Right lobe of liver (tissue), 6 donors: ENCODE data around the gene SPAG6. TPM values are rescaled to one million over a fixed set of nuclear protein-coding genes. Genes with fewer than 3 reads are reported as not detected.

Experiments used
- ATAC-seq, 4 donors: fragments of 200-7000 bp; cut with Tn5 transposase; one replicate each; pipeline ENCODE4 v1.9.1; 2020; ENCODE audit warnings: mild to moderate bottlenecking in 4 of 4, moderate library complexity in 4 of 4
- DNase-seq, 3 donors: peaks; one replicate each; pipeline ENCODE4 v3.0.0-alpha.2; 2020
- H3K27ac ChIP-seq, 3 donors: fragments of 200-600 bp; one replicate each; pipeline ENCODE4 v1.8.0; 2022
- H3K27me3 ChIP-seq, 2 donors: fragments of 200-600 bp; one replicate each; pipeline ENCODE4 v1.8.0; 2022
- H3K36me3 ChIP-seq, 4 donors: fragments of 200-600 bp; sonication (generic) in 1 of 4; one replicate each; pipeline versions ENCODE4 v1.5.1 to v1.8.0; 2017 to 2022; ENCODE audit warnings: control low read depth in 1 of 4
- H3K4me1 ChIP-seq, 4 donors: fragments of 200-600 bp; sonication (generic) in 1 of 4; one replicate each; pipeline versions ENCODE4 v1.5.1 to v1.8.0; 2017 to 2022; ENCODE audit warnings: control low read depth in 1 of 4
- H3K4me3 ChIP-seq, 3 donors: fragments of 200-600 bp; one replicate each; pipeline ENCODE4 v1.8.0; 2022
- H3K9me3 ChIP-seq, 4 donors: fragments of 200-600 bp; sonication (generic) in 1 of 4; one replicate each; pipeline versions ENCODE4 v1.5.1 to v1.8.0; 2017 to 2022; ENCODE audit warnings: control low read depth in 1 of 4
- POLR2A ChIP-seq: fragments of 450-650 bp; IDR thresholded peaks from one replicate; pipeline ENCODE4 v1.6.1; 2017; ENCODE audit warnings: antibody characterized with exemption, mild to moderate bottlenecking
- WGBS: methylation state at CpG from one replicate; pipeline ENCODE4 v1.1.6; 2018; ENCODE audit warnings: low coverage, low lambda C conversion rate; ENCODE audit not compliant: insufficient coverage; ENCODE audit errors: missing lambda C conversion rate; 5-methylcytosine and 5-hydroxymethylcytosine counted together
- intact Hi-C, 2 donors: fragments of 100-400 bp; cut with DNase I; formaldehyde crosslinking; loops; one replicate each; pipeline versions ENCODE4 v1.11.2 to v1.14.1; 2022
- total RNA-seq, 6 experiments: library from RNA; depleted of rRNA in 2 of 6; stranded (reverse); fragments of >200 nt in 2 of 6; fragmentation: NEBNext Ultra II Directional in 3 of 6; extraction: Animal tissue kit (Norgen Biotek cat#: 25700) in 3 of 6; gene quantifications; one replicate each; pipeline versions ENCODE4 v1.1.0 to v1.2.4, GENCODE V29; 2016 to 2023
- TF ChIP-seq, protein P1 (sequence below), 4 donors: fragments of 200-600 bp in 3 of 4; fragments of 450-650 bp in 1 of 4; IDR thresholded peaks; one replicate each; pipeline versions ENCODE4 v1.5.1 to v1.8.0; 2016 to 2022; ENCODE audit warnings: antibody characterized with exemption in 4 of 4, mild to moderate bottlenecking in 2 of 4
- donor health status: DM: no; HTN: yes; CAD: no.
- donor health status: DM: no; HTN: no; CAD: no.
- donor health status: DM: no; HTN: no; CAD: no.
- donor health status: DM: no; HTN: yes; CAD: no.
- donor health status: DM: no; HTN: yes; CAD: no.

The SPAG6 gene
- total RNA-seq, 6 experiments from 2014 or later: not detected

DNA sequence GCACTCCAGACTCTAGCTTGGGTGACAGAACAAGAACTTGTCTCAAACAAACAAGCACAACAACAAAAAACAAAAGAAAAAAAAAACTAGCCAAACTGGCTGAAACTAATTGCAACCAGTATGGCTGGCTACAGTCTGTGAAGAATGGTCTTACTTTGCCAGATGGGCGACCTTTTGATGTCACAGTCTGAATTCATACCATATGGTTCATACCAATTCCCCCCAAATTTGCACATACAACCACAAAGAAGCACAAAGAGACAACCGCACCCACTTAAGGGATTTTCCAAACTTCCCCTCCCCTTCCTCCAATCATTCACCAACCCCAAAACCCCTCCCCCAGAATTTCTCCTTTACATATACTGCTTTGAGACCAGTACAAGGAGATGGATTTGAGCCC is 114.2 kb downstream of the SPAG6 start:
- H3K4me3 ChIP-seq: no peak overlapping the region
- no peaks in the 10 kb centered on the region for H3K36me3 ChIP-seq
- no peak for ATAC-seq
- intact Hi-C loops: no loop called here
- DNase-seq: no peak
- H3K4me1 ChIP-seq: no peaks in the 10 kb centered on the region
- 88% methylated on average over 2 of the region's 2 CpGs for WGBS
- TF ChIP-seq POLR2A: no peak
- TF ChIP-seq, protein P1, sequence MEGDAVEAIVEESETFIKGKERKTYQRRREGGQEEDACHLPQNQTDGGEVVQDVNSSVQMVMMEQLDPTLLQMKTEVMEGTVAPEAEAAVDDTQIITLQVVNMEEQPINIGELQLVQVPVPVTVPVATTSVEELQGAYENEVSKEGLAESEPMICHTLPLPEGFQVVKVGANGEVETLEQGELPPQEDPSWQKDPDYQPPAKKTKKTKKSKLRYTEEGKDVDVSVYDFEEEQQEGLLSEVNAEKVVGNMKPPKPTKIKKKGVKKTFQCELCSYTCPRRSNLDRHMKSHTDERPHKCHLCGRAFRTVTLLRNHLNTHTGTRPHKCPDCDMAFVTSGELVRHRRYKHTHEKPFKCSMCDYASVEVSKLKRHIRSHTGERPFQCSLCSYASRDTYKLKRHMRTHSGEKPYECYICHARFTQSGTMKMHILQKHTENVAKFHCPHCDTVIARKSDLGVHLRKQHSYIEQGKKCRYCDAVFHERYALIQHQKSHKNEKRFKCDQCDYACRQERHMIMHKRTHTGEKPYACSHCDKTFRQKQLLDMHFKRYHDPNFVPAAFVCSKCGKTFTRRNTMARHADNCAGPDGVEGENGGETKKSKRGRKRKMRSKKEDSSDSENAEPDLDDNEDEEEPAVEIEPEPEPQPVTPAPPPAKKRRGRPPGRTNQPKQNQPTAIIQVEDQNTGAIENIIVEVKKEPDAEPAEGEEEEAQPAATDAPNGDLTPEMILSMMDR (IDR thresholded peaks at IDR 0.05): no peak
- no peaks in the 10 kb centered on the region for H3K9me3 ChIP-seq
- no peak overlapping the region for H3K27ac ChIP-seq
- H3K27me3 ChIP-seq: no peaks in the 10 kb centered on the region

DNA sequence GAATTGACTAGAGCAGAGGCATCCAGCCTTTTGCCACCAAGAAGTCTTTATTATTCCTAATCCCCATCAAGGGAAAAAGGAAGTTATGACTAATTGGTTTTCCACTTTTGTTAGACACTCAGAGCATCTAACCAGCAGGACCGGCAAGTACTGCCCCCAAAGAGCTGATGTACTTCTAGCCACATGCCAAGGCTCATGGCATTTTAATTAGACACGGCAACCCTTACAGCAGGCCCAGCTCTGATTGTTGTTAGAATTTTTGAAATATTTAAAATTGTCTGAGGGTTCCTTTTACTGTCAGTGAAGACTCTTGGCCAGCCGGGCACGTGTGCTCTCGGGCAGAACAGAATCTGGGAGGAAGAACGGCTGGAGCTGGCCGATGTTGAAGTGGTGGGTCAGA is 114.8 kb downstream of the SPAG6 start:
- WGBS: 93% methylated on average over 7 of the region's 7 CpGs
- Histone ChIP-seq H3K4me3 (no peak overlapping the region), H3K36me3 (no peaks in the 10 kb centered on the region), H3K27me3 (no peaks in the 10 kb centered on the region), H3K4me1 (no peaks in the 10 kb centered on the region), H3K27ac (no peak overlapping the region), H3K9me3 (no peaks in the 10 kb centered on the region)
- no peak for TF ChIP-seq POLR2A
- TF ChIP-seq, protein P1 (IDR thresholded peaks at IDR 0.05): no peak
- no peak for DNase-seq
- no peak for ATAC-seq
- intact Hi-C loops: no loop called here

DNA sequence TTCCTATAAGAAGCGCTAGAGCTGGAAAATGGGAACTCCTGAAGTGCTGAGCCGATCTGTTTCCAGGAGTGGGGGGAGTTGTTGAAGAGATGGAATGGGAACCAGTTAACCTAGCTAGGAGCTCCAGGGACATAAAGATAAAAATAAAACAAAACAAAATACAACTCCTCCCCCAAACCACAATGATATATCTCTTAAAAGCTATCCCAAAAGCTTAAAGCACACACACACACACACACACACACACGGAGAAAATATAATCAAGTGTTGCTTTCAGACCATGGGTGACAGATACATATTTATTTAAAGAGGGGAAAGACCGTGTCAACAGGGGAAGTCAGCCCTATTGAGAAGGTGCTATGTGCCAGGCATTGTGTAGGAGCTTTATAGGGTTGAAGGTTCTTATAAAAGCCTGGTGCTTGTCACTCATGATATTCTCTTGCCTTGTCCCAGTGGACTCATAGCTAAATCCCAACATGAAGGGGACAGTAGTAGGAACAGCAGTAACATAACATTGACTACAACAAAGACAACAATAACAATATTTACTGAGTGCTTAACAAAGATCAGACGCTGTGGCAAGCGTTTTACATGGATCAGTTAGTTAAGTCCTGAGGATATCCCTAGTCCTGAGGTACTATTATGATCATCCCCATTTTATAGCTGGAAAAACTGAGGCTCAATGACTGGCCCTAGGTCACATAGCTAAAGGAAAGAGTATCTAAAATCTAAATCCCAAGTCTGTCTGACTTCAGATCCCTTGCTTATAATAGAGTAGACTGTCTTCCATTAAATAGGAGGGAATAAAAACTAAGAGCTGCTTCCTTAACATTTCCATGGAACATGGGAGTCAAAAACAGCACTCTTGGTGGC is 115.5 kb downstream of the SPAG6 start:
- ATAC-seq: no peak
- WGBS: 79% methylated on average over 5 of the region's 6 CpGs
- Histone ChIP-seq H3K27me3 (no peaks in the 10 kb centered on the region), H3K27ac (no peak overlapping the region), H3K4me3 (no peak overlapping the region), H3K36me3 (no peaks in the 10 kb centered on the region), H3K9me3 (no peaks in the 10 kb centered on the region), H3K4me1 (no peaks in the 10 kb centered on the region)
- DNase-seq: no peak
- intact Hi-C loops: no loop called here
- no peak for TF ChIP-seq POLR2A
- TF ChIP-seq, protein P1 (IDR thresholded peaks at IDR 0.05): no peak

DNA sequence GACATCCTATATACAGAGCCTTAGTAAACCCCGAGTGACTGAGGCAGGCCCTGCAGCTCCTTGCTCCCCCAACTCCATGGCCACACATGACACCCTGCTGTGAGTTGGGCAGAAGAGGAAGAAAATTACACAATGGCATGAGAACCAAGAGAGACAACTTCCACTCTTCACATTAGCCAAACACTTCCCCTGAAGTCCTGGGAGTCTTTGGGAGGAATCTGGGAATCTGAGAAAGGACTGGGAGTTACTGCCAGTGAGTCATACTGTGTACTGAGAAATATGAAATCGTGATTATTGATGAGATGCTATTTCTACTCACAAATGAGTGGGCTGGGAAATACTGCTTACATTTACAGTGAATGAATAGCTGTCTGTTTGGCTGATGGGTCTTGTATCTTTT is 116.6 kb downstream of the SPAG6 start:
- Histone ChIP-seq H3K36me3 (no peaks in the 10 kb centered on the region), H3K4me3 (no peak overlapping the region), H3K27ac (no peak overlapping the region), H3K4me1 (peaks cover 0 to 5% (median 0%) of the 10 kb centered on the region in 4 donors), H3K9me3 (no peaks in the 10 kb centered on the region), H3K27me3 (no peaks in the 10 kb centered on the region)
- 100% methylated on average over 1 of the region's 2 CpGs for WGBS
- no peak for TF ChIP-seq POLR2A
- TF ChIP-seq, protein P1 (IDR thresholded peaks at IDR 0.05): no peak
- intact Hi-C loops: no loop called here
- ATAC-seq: no peak
- DNase-seq: no peak
